GM12892 (cell line): ENCODE measurements around the gene NTRK1.

Source experiments
- POLR2A ChIP-seq: IDR thresholded peaks from 2 replicates; pipeline ENCODE4 v1.6.1; 2011; ENCODE audit warnings: low read depth, low read length, control low read depth
- POLR2AphosphoS5 ChIP-seq: IDR thresholded peaks from 2 replicates; pipeline ENCODE4 v1.6.1; 2011; ENCODE audit warnings: low read depth, low read length, control low read depth

- TF ChIP-seq POLR2AphosphoS5 (no peak), POLR2A (no peak)
Observed at GRCh38 chr1:156839426-156840109, 21.1 kb upstream of the NTRK1 start.
